GM18499 (cell line): Measurements from ENCODE around the gene BMX.
A peak's percentile ranks its signal among the peaks of the same experiment; 100 is the strongest.

ENCODE experiments used
- ATAC-seq: cut with Tn5 transposase; IDR thresholded peaks from one replicate; pipeline ENCODE4 v1.9.1; 2021; ENCODE audit warnings: moderate number of reproducible peaks; ENCODE audit not compliant: insufficient read depth, unreplicated experiment

The BMX gene

DNA sequence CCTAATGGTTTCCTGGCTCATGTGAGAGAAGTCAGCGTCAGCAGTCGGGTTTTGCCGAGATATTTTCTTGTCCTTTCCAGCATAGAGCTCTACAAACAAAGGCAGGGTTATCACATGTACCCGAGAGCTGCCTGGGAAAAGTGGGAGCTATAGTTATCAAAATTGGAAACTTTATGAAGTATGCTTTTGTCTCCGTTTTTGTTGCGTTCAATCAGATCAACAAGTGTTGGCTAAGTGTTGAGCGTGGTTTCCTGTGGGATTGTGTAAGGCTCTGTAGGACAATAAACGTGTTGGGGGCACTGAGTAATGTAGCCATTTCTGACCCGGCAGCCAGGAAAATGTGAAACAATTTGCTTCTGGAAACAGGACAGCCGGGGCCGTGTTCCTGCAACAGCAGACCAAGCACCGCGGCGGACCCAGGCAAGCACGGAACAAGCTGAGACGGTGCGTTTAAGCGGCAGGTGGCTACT, at the start of gene BMX:
BMX (plus strand) TSS at position 311 of the 470 bp plus-strand sequence. CDS start 7,547 bp downstream, outside the sequence.
- no peak for ATAC-seq

DNA sequence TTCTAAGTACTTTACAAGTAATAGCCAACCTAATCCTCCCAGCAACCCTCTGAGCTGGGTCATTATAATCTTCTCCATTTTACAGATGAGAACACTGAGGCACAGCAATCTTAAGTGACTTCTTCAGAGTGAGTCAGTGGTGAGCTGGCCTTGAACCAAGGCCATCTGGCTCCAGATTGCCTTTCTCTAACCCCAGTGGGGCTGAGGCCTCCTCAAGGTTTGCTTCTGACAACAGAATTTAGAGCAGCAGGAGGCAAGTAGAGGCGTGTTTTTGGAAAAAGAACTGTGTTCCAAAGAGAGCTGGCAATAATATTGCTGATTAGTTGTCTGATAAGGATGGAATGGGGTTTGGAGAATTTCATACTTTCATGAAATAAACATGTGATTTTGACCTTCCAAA, 48.7 kb upstream of the BMX start:
- ATAC-seq = no peak

DNA sequence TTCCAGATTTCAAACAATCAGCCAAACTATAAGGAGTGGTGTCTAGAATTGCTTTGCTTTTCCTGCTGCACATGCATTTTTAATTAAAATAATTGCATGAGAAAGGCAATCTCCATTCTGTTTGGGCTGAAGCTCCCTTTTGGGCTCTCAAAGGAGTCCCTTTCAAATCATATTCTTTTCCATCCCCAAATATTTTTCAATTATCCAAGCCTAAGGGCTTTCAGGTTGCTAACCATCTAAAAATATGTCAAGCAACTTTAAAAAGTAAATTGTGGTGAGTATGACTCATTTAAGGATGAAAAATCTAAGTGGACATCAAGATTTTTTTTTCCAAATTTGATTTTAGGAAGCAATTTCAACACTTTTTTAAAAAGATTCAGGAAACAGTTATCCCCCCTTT, 35.9 kb upstream of the BMX start:
- no peak for ATAC-seq

DNA sequence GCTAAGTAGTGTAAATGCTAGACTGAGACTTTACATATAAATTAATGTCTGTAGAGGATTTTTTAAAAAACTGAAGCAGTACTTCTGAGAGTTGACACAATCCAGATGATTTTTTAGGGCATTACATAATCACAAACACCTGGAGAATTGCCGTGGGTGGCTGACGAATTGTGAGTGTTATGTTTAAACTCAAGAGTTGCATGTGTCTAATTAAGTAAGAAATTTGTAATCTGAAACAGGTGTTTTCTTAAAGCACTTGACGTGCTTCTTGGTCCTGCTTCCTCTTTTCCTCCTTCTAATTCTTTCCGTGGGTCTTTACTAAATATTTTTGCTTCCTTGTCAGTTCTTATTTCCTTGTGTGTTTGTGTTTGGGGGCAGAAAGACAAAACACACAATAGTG, 35.3 kb upstream of the BMX start:
- ATAC-seq = no peak

DNA sequence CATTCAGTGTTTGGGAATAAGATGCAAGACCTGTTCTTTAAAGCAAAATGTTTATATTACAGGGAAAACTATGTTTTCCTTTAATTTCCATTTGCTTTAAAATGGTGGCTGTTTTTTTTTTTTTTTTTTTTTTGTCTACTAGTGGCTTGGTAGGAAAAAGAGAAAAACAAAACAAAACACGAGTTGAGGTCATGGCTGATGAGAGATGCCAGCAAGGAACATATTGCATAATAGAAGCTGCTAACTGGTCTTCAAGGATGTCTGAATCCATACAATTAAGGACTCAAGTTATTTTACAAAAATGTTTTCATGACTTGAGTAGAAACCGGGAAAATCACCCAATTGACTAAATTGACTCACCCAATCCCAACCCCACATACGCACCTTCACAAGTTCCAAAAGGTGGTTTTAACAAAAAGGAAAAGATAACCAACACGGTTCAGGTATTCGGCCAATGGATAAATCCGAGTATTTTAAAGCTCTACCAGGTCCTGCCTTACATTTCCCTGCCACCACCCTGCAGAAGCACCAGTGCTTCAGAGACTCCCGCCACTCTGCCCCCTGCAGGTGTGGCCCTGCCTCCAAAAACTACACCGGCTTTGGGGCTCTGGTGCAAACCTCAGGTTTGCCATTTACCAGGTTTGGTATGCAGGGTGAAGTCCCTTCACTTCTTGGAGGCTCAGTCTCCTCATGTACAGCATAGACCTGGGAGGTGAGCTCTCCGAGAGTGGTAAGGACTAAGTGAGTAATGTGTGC, 34.5 kb upstream of the BMX start:
- no peak for ATAC-seq

DNA sequence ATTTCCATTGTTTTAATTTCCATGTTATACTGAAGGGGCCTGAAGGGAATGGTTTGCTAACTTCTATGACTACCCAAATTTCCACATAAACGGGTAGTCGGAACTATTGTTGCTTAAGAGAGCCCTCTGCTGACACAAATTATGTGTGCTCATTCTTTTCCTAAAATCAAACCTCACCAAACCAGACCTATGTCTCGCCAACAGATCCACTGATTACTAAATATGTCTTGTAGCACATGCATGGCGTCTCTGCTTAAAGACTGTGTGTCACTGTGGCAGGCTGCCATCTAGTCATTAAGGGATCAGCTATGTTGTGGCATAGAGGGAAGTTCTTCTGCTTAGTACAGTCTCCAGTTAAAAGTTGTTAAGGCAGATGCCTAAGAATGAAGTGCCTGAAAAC, 32.6 kb upstream of the BMX start:
- no peak for ATAC-seq

DNA sequence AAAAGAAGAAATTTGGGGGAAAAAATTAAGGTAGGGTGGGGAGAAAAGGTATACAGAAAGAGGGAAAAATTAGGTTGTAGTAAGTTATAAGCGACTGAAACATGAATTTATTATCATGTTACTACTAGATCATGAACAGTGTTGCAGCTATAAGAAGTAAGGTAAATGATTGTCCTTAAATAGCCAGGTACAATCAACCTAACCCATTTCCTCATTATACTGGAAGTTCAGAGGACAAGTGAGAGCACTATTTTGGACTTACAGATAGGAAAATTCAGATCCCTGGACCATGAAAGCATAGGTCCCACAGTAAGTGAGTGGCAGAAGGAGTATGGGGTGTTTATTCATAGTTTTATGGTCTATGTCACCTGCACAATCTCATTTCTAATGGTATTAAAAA, 31.0 kb upstream of the BMX start:
- no peak for ATAC-seq

DNA sequence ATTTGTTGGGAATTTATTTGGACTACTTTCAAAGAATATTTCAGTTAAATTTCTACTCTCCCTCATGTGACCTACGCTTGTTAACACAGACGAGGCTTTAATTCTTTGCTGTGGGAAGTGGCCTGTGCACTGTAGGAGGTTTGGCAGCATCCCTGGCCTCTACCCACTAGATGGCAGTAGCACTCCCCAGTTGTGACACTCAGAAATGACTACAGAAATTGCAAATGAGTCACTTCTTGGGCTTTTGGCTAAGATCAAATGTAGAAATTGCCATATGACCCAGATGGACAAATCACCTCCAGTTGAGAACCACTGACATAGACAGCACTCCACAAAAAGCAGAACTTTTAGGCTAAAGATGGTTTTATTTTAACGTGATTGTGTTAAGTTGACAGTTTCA, 29.6 kb upstream of the BMX start:
- ATAC-seq = no peak

DNA sequence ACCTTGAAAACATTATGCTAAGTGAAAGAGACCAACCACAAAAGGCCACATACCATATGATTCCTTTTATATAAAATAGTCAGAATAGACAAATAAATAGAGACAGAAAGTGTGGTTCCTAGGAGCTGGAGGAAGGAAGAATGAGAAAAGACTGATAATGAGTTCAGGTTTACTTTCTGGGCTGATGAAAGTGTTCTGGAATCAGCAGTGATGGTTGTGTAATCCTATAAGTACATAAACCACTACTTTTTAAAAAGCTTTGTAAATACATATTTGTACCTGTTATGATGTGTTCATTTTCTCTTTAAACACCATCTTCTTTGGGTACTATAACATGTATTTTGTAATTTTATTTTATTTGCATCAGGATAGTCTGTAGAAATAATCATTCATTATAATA, 28.1 kb upstream of the BMX start:
- no peak for ATAC-seq

DNA sequence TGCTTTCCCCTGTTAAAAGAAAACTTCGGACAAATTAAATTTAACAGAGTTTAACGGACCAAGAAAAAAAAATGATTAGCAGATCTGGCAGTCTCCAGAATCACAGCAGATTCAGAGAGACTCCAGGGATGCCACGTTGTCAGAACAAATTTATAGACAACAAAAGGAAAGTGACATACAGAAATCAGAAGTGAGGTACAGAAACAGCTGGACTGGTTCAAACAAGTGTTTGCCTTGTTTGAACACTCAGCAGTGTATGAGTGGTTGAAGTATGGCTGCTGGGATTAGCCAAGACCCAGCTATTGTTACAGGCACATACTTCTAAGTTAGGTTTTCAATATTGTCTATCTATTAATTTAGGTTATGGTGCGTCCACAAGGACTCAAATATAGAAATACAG, 26.6 kb upstream of the BMX start:
- ATAC-seq = no peak

DNA sequence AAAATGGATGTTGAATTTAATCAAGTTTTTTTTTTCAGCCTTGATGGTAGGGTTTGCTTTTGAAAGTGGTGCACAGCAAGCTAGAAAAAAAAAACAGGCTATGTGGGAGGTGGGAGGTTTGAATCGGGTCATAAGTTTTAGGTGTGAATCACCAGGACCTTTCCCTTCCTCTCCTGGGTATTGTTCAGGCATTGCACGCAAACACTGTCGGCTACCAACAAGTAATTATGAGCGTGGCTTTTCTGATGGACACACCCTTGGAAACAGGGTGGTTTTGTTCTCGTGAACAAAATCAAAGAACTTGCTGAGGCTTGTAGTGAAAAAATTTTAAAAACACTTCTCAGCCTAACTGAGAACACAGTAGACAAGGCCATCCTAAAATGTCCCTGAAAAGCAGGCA, 25.6 kb upstream of the BMX start:
- no peak for ATAC-seq

DNA sequence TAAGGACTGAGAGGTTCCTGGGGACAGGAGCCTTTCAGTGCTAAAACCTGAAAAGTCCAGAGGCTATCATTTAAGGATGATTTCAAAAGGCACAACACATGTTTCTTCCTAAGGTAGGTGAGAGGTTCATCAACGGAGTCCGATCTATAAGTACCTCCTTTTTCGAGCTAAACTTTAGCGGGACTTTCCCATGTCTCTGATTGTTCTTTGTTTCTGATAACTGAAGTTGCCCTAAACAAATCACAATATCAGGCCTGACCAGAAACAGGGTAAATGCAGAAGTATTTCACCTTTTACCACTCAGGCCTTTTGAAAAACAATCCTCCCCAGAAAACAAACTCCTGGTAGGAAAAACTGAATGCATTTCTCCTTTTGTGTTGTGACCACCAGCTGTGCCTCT, 25.1 kb upstream of the BMX start:
- no peak for ATAC-seq

DNA sequence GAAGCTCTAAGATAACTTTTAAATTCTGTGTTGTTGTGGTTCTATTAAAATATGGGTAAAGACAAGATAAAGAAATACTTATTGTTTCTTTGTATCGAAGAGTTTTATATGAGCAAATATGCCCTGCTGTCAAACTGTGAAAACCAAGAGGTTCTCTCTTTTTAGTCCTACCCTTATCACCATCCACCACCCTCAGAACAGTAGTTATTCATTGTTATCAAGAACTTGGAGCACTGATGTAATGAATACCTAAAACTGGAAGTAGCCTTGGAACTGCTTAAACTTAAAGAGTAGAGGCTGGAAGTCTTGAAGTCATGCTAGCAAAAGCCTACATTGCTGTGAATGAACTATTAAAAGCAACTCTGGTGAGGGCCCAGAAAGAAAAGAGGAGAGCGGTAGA, 16.7 kb upstream of the BMX start:
- ATAC-seq = no peak

DNA sequence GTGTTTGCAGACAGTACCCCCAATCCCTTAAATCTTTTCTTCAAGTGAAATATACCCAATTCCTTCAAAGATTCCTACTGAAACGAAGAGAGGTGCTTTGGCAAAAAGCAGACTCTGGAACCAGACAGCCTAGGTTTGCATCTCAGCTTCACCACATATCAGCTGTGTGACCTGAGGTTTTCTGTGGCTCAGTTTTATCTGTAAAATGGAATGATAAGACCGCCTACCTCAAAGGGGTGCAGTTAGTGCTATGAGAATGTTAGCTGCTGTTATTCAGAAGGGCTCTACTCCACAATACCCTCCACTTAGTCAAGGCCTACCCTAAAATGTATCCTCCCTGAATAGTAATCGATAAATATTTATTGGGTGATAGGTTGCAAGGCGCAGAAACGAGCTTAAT, 8.1 kb upstream of the BMX start:
- ATAC-seq = no peak

DNA sequence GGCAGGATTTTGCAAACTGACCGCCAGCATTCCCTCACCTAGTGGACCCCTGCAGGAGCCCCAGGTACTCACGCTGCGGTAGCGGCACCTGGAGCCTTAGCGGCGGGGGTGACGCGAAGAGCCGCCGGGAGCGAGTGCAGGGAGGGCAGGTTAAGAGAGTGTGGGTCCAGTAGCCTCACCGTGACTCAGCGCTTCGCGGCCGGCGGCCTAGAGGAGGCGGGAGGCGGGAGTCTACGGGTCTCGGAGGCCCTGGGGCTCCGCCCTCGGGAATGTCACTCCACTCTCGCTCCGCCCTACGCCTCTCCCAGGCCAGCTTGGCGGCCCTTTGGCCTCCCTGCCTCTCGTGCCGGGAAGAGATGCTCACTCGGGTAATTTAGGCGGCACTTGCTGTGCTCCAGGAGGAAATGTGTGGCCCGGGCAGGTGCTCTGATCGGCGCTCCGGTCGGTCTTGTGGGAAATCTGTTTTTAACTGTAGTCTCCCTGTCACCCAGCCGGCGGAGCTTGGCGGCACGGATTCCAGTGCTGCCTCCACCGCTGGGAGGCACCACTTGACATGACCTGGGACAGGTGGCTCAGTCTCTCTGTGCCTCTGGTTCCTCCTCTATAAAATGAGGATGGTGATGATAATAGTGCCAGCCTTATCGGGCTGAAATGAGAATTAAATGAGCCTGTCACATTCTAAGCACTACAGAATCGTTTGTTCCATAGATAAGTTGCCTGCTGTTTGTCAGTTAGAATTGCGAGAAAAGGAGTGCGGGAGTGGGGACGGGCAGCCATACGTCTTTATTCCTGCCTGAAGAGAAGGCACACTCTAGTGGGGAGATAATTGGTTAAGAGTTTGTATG, 7.3 kb upstream of the BMX start, which contains the start of gene PIR:
PIR (minus strand) TSS at position 216 of the 845 bp plus-strand sequence. CDS start 2,076 bp downstream, outside the sequence.
- peak; percentile 90 for ATAC-seq

DNA sequence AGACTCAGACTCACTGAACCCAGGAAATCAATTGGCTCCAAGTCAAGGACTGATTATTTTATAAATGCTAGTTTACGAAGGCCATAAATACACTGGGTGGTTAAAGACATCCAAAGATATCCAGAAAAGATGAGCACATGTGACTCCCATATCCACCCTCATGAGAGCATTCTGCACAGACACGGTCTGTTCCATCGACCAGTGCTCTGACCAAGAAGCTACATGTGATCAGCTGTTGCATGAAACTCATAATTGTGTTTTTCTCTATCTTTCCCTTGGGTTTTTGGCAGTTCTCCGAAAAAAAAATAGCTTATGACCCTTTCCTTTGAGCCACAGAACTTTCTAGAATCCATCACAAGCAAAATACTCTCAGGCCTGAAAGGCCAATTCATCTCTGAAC, 4.8 kb upstream of the BMX start:
- no peak for ATAC-seq

DNA sequence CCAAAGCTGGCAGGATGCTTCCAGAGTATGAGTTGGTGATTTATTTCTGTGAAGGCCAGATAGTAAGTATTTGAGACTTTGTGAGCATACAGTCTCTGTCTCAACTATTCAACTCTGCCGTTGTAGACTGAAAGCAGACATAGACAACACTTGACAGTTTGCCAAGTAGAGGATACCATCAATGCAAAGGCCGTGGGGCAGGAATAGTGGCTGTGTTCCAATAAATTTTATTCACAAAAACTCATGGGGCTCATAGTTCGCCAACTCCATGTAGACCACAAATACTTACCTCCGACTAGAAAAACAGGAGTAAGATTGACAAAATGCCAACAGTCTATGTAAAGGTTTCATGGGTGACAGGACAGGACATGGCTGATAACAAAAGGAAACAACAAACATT, 3.8 kb upstream of the BMX start:
- ATAC-seq = no peak

DNA sequence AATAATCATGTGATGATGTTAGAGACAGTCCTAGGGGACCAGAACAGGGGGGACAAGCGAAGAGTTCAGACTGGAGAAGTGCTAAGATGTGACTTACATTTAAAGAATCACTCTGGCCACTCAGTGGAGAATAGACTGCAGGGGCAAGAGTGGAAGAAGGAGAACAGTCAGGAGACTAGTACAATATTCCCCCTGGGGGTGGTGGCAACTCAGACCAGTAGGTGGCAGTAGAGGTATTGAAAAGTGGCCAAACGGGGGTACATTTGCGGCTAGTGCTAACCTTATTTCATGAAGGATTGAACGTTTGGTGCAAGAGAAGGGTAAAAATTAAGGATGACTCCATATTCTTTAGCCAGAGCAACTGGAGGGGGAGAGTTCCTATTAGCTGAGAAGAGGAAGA, 2.7 kb upstream of the BMX start:
- no peak for ATAC-seq

DNA sequence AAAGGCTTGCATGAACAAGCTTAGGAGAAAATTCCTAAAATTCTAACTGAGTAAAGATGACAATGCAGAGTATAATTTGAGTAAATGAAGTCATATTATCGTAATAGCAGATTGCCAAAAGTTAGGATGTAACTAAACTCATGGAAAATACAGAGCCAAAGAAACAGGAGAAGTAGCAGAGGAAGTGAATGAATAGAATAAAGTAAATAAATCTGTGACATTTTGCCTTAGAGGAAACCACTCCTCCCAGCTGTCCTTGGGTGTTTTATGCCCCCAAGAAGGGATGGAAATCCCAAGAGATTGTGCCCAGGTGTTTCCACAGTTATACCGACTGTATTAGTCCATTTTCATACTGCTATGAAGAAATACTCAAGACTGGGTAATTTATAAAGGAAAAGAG, 1.9 kb upstream of the BMX start:
- no peak for ATAC-seq

DNA sequence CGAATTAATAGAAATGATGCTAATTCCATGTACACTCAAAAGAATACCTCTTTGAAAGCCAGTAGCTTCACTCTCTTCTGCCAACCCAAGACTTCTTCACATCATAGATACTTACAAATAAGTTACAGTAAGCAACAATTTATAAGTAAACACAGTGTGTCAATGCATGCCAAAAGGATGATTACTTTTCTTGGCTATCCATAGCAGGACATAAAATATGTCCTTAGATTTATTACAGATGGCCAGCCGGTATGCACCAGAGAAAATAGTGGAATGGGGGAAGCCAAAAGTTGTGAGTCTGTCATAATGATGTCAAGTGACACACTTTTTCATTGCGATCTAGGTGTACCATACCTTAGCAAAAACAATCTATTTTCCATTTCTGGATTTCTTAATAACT, 631 bp upstream of the BMX start:
- no peak for ATAC-seq

DNA sequence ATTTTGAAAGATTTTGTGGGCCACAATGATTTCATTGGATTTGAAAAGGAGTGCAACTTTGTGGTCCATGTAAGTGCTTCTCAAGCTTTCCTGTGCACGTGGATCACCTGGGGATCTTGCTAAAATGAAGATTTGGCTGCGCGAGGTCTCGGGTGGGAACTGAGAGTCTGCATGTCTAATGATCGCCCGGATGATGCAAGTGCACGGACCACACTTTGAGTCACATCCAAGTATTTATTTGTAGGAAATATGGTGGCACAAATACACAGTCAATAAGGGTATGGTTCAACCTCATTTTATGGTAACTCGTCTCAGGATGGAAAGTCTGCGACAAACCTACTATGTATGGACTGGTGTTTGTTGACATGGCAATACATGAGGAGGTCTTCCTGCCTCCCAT, 899 bp downstream of the BMX start:
- no peak for ATAC-seq

DNA sequence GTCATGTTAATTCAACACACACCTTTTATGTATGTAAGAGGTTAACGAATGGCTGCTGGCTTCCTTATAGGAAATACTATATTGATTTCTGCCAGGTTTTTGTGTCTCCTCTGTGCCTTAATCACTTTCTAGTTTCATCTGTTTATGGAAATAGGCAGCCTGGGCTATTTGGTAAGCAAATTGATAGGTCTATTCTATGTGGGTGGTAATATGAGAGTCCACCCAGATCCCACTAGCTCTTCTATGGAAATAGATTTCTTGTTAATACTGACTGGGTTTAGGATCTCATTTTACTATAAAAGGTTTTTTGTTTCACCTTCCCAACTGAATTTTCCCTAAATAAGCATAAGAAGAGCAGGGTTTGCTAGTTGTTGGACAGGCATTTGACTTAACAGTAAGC, 4.1 kb downstream of the BMX start:
- ATAC-seq = no peak
